Endothelial cell of umbilical vein (primary cell): ENCODE results near the gene MAGI3.
"Not testable (repeated sequence)": the region's sequence is repeated elsewhere in the genome, so short reads cannot be mapped to it uniquely, and the experiment has no call there.

ENCODE experiments used
- CTCF ChIP-seq, 2 donors: IDR thresholded peaks; 1 replicate in 1 of 2; 2 replicates in 1 of 2; pipeline ENCODE4 v1.5.1; 2011; ENCODE audit warnings: low read length in 2 of 2, mild to moderate bottlenecking in 2 of 2, moderate library complexity in 2 of 2, control low read depth in 1 of 2, inconsistent platforms in 1 of 2, low read depth in 1 of 2; ENCODE audit not compliant: insufficient read depth in 1 of 2; ENCODE audit errors: extremely low read depth in 1 of 2
- EZH2 ChIP-seq: IDR thresholded peaks from 2 replicates; pipeline ENCODE4 v1.6.1; 2012; ENCODE audit warnings: borderline replicate concordance, low read depth, mild to moderate bottlenecking, moderate library complexity, low read length, inconsistent platforms; ENCODE audit not compliant: severe bottlenecking
- FOS ChIP-seq: IDR thresholded peaks from 2 replicates; pipeline ENCODE4 v1.6.1; 2011; ENCODE audit warnings: mild to moderate bottlenecking, low read length, moderate library complexity, borderline replicate concordance; ENCODE audit not compliant: insufficient read depth
- GATA2 ChIP-seq: IDR thresholded peaks from 2 replicates; pipeline ENCODE4 v1.7.0; 2011; ENCODE audit warnings: low read depth, mild to moderate bottlenecking, moderate library complexity, mixed read lengths, low read length; ENCODE audit not compliant: insufficient read length, insufficient read depth
- JUN ChIP-seq: IDR thresholded peaks from 2 replicates; pipeline ENCODE4 v1.6.1; 2011; ENCODE audit warnings: borderline replicate concordance, low read depth; ENCODE audit not compliant: insufficient read length, insufficient read depth
- MAX ChIP-seq: IDR thresholded peaks from 2 replicates; pipeline ENCODE4 v1.6.1; 2011; ENCODE audit not compliant: insufficient read depth, insufficient read length
- POLR2A ChIP-seq: IDR thresholded peaks from 2 replicates; pipeline ENCODE4 v1.6.1; 2012; ENCODE audit warnings: low read depth, mild to moderate bottlenecking, control low read depth, low read length
- POLR2AphosphoS5 ChIP-seq: IDR thresholded peaks from 2 replicates; pipeline ENCODE4 v1.6.1; 2012; ENCODE audit warnings: low read depth, mild to moderate bottlenecking, control low read depth, low read length, moderate library complexity; ENCODE audit not compliant: insufficient read depth

GRCh38 chr1:113509766-113510165 lies 119.5 kb downstream of the MAGI3 start:
- not testable (repeated sequence) for TF ChIP-seq CTCF (IDR thresholded peaks at IDR 0.05; ENCODE audit: extremely low read depth in 1 of 2, insufficient read depth in 1 of 2, low read depth in 1 of 2, low read length in 2 of 2); POLR2A; POLR2AphosphoS5; MAX; GATA2; EZH2; FOS; JUN
